GM12878 (cell line): ENCODE measurements around the gene TMPRSS7. TPM values are rescaled to one million over a fixed set of nuclear protein-coding genes. Genes with fewer than 3 reads are reported as not detected.

Source experiments
- BACH1 ChIP-seq: fragments of 450-650 bp; IDR thresholded peaks from 2 replicates; pipeline ENCODE4 v1.6.1; 2017; ENCODE audit warnings: mild to moderate bottlenecking, borderline replicate concordance
- CBFB ChIP-seq: IDR thresholded peaks from 2 replicates; pipeline ENCODE4 v1.6.1; 2016; ENCODE audit warnings: antibody characterized with exemption, low read depth
- EED ChIP-seq: sonication (generic); IDR thresholded peaks from 2 replicates; pipeline ENCODE4 v1.6.1; 2016; ENCODE audit warnings: antibody characterized with exemption, low read depth
- HDAC2 ChIP-seq: fragments of 200-600 bp; sonication (generic); IDR thresholded peaks from 2 replicates; pipeline ENCODE4 v1.6.1; 2017
- HSF1 ChIP-seq: fragments of 150-350 bp; IDR thresholded peaks from 2 replicates; pipeline ENCODE4 v1.6.1; 2014; ENCODE audit warnings: mild to moderate bottlenecking, low read depth, low read length
- KAT2A ChIP-seq: conservative IDR thresholded peaks from 2 replicates; pipeline ENCODE4 v1.6.1; 2011; ENCODE audit warnings: low read depth, low read length; ENCODE audit not compliant: control insufficient read depth
- MAX ChIP-seq: IDR thresholded peaks from 2 replicates; pipeline ENCODE4 v1.6.1; 2012; ENCODE audit warnings: low read depth, low read length, improper control_type of control experiment
- NFXL1 ChIP-seq: fragments of 450-650 bp; IDR thresholded peaks from 2 replicates; pipeline ENCODE4 v1.6.1; 2017; ENCODE audit warnings: antibody characterized with exemption, mild to moderate bottlenecking, borderline replicate concordance
- NR2F1 ChIP-seq: fragments of 450-650 bp; conservative IDR thresholded peaks from 2 replicates; pipeline ENCODE4 v1.6.1; 2017; ENCODE audit warnings: mild to moderate bottlenecking
- POLR2AphosphoS5 ChIP-seq: IDR thresholded peaks from 2 replicates; pipeline ENCODE4 v1.6.1; 2011; ENCODE audit warnings: mild to moderate bottlenecking, low read length, inconsistent platforms
- RAD21 ChIP-seq: IDR thresholded peaks from 2 replicates; pipeline ENCODE4 v1.6.1; 2011; ENCODE audit warnings: mild to moderate bottlenecking, low read depth, low read length, moderate library complexity; ENCODE audit not compliant: insufficient read depth
- RUNX3 ChIP-seq: IDR thresholded peaks from 2 replicates; pipeline ENCODE4 v1.6.1; 2012; ENCODE audit warnings: low read length, inconsistent platforms
- SIN3A ChIP-seq: IDR thresholded peaks from 2 replicates; pipeline ENCODE4 v1.6.1; 2012; ENCODE audit warnings: low read depth, low read length, improper control_type of control experiment
- SREBF2 ChIP-seq: IDR thresholded peaks from 2 replicates; pipeline ENCODE4 v1.6.1; 2012; ENCODE audit warnings: mild to moderate bottlenecking, low read length
- polyA plus RNA-seq, 11 experiments: library from polyadenylated mRNA; depleted of rRNA in 4 of 11; unstranded in 6 of 11; stranded (reverse) in 5 of 11; fragments of >200 nt; fragmentation: Nextera tagmentation in 4 of 11; fragmentation: Illumina TruSeq in 1 of 11; extraction: Ambion mirVana in 4 of 11; extraction: Trizol in 1 of 11; gene quantifications; 1 replicate in 1 of 11; 2 replicates in 10 of 11; pipeline versions ENCODE4 v1.2.1 to v1.2.3, GENCODE V29; 2011 to 2016; ENCODE audit warnings: inconsistent platforms in 2 of 11, missing spikeins in 2 of 11, low read depth in 1 of 11
- total RNA-seq, 4 experiments: library from RNA; depleted of rRNA in 3 of 4; stranded (reverse); fragments of >200 nt in 3 of 4; fragmentation: Illumina TruSeq in 1 of 4; extraction: Trizol in 1 of 4; gene quantifications; 2 replicates each; pipeline versions ENCODE4 v1.2.1 to v1.2.3, GENCODE V29; 2013 to 2021
- TF ChIP-seq, protein P1 (sequence below): fragments of 450-650 bp; IDR thresholded peaks from 2 replicates; pipeline ENCODE4 v1.6.1; 2016; ENCODE audit warnings: mild to moderate bottlenecking
- TF ChIP-seq, protein P2 (sequence below): fragments of 450-650 bp; IDR thresholded peaks from 2 replicates; pipeline ENCODE4 v1.6.1; 2018; ENCODE audit warnings: borderline replicate concordance, mild to moderate bottlenecking; ENCODE audit not compliant: partially characterized antibody
- TF ChIP-seq, protein P3 (sequence below): fragments of 450-650 bp; IDR thresholded peaks from 2 replicates; pipeline ENCODE4 v1.6.1; 2016; ENCODE audit warnings: mild to moderate bottlenecking, moderate library complexity, borderline replicate concordance
- TF ChIP-seq, protein P4 (sequence below), 3 experiments: IDR thresholded peaks in 2 of 3; conservative IDR thresholded peaks in 1 of 3; 2 replicates each; pipeline ENCODE4 v1.5.1; 2011; ENCODE audit warnings: low read depth in 3 of 3, low read length in 3 of 3, mild to moderate bottlenecking in 3 of 3, control low read depth in 2 of 3, moderate library complexity in 2 of 3, inconsistent platforms in 1 of 3, mixed read lengths in 1 of 3; ENCODE audit not compliant: control insufficient read depth in 2 of 3, insufficient read depth in 1 of 3; ENCODE audit errors: extremely low read depth in 1 of 3

TMPRSS7 gene
- total and polyA plus RNA-seq, 10 of the 15 experiments (the other 5 are each of a cell fraction or from before 2014, with no cell fraction given) = 0.03 TPM; not detected in 9

GRCh38 chr3:112114576-112115160 lies 80.1 kb downstream of the TMPRSS7 start (continued):
- TF ChIP-seq RAD21 (peak; percentile 19; the same call in 1 of the 2 replicates), SREBF2 (no peak), CBFB (0 out of 2 replicates have a peak, but pooled peaks have one; percentile 36), RUNX3 (peak; percentile 73), POLR2AphosphoS5 (no peak), SIN3A (no peak), HDAC2 (no peak), HSF1 (no peak), KAT2A (no peak), NFXL1 (no peak), NR2F1 (no peak), MAX (no peak), EED (no peak), BACH1 (no peak)
- TF ChIP-seq, protein P1, sequence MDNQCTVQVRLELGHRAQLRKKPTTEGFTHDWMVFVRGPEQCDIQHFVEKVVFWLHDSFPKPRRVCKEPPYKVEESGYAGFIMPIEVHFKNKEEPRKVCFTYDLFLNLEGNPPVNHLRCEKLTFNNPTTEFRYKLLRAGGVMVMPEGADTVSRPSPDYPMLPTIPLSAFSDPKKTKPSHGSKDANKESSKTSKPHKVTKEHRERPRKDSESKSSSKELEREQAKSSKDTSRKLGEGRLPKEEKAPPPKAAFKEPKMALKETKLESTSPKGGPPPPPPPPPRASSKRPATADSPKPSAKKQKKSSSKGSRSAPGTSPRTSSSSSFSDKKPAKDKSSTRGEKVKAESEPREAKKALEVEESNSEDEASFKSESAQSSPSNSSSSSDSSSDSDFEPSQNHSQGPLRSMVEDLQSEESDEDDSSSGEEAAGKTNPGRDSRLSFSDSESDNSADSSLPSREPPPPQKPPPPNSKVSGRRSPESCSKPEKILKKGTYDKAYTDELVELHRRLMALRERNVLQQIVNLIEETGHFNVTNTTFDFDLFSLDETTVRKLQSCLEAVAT = 0 out of 2 replicates have a peak, but pooled peaks have one; percentile 11
- TF ChIP-seq, protein P2, sequence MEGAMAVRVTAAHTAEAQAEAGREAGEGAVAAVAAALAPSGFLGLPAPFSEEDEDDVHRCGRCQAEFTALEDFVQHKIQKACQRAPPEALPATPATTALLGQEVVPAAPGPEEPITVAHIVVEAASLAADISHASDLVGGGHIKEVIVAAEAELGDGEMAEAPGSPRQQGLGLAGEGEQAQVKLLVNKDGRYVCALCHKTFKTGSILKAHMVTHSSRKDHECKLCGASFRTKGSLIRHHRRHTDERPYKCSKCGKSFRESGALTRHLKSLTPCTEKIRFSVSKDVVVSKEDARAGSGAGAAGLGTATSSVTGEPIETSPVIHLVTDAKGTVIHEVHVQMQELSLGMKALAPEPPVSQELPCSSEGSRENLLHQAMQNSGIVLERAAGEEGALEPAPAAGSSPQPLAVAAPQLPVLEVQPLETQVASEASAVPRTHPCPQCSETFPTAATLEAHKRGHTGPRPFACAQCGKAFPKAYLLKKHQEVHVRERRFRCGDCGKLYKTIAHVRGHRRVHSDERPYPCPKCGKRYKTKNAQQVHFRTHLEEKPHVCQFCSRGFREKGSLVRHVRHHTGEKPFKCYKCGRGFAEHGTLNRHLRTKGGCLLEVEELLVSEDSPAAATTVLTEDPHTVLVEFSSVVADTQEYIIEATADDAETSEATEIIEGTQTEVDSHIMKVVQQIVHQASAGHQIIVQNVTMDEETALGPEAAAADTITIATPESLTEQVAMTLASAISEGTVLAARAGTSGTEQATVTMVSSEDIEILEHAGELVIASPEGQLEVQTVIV = no peak
- TF ChIP-seq, protein P3, sequence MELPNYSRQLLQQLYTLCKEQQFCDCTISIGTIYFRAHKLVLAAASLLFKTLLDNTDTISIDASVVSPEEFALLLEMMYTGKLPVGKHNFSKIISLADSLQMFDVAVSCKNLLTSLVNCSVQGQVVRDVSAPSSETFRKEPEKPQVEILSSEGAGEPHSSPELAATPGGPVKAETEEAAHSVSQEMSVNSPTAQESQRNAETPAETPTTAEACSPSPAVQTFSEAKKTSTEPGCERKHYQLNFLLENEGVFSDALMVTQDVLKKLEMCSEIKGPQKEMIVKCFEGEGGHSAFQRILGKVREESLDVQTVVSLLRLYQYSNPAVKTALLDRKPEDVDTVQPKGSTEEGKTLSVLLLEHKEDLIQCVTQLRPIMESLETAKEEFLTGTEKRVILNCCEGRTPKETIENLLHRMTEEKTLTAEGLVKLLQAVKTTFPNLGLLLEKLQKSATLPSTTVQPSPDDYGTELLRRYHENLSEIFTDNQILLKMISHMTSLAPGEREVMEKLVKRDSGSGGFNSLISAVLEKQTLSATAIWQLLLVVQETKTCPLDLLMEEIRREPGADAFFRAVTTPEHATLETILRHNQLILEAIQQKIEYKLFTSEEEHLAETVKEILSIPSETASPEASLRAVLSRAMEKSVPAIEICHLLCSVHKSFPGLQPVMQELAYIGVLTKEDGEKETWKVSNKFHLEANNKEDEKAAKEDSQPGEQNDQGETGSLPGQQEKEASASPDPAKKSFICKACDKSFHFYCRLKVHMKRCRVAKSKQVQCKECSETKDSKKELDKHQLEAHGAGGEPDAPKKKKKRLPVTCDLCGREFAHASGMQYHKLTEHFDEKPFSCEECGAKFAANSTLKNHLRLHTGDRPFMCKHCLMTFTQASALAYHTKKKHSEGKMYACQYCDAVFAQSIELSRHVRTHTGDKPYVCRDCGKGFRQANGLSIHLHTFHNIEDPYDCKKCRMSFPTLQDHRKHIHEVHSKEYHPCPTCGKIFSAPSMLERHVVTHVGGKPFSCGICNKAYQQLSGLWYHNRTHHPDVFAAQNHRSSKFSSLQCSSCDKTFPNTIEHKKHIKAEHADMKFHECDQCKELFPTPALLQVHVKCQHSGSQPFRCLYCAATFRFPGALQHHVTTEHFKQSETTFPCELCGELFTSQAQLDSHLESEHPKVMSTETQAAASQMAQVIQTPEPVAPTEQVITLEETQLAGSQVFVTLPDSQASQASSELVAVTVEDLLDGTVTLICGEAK = no peak
- TF ChIP-seq, protein P4, sequence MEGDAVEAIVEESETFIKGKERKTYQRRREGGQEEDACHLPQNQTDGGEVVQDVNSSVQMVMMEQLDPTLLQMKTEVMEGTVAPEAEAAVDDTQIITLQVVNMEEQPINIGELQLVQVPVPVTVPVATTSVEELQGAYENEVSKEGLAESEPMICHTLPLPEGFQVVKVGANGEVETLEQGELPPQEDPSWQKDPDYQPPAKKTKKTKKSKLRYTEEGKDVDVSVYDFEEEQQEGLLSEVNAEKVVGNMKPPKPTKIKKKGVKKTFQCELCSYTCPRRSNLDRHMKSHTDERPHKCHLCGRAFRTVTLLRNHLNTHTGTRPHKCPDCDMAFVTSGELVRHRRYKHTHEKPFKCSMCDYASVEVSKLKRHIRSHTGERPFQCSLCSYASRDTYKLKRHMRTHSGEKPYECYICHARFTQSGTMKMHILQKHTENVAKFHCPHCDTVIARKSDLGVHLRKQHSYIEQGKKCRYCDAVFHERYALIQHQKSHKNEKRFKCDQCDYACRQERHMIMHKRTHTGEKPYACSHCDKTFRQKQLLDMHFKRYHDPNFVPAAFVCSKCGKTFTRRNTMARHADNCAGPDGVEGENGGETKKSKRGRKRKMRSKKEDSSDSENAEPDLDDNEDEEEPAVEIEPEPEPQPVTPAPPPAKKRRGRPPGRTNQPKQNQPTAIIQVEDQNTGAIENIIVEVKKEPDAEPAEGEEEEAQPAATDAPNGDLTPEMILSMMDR (IDR thresholded peaks at IDR 0.05 in 2 of 3, conservative IDR thresholded peaks at IDR 0.05 in 1 of 3; ENCODE audit: control insufficient read depth in 2 of 3, extremely low read depth in 1 of 3, insufficient read depth in 1 of 3, low read depth in 3 of 3, low read length in 3 of 3) = no peak
